GM15510 (cell line): ENCODE measurements around the gene BMP2K.

ENCODE experiments used
- POLR2A ChIP-seq: IDR thresholded peaks from 3 replicates; pipeline ENCODE4 v1.6.1; 2011; ENCODE audit warnings: borderline replicate concordance; ENCODE audit not compliant: insufficient read length; ENCODE audit errors: extremely low read depth

The BMP2K gene

DNA sequence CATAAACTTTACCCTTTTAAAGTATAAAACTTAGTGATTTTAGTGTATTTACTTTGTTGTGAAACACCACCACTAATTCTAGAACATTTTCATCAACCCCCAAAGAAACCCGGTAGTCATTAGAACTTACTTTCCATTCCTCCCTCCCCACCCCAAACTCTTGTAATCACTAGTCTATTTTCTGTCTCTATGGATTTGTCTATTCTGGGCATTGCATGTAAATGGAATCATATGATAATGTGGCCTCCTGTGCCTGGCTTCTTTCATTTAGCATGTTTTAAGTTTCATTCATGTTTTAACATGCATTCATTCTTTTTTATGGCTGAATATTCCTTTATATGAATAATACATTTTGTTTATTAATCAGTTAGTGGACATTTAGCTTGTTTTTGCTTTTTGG, 27.8 kb downstream of the BMP2K start:
- TF ChIP-seq POLR2A, result no peak

DNA sequence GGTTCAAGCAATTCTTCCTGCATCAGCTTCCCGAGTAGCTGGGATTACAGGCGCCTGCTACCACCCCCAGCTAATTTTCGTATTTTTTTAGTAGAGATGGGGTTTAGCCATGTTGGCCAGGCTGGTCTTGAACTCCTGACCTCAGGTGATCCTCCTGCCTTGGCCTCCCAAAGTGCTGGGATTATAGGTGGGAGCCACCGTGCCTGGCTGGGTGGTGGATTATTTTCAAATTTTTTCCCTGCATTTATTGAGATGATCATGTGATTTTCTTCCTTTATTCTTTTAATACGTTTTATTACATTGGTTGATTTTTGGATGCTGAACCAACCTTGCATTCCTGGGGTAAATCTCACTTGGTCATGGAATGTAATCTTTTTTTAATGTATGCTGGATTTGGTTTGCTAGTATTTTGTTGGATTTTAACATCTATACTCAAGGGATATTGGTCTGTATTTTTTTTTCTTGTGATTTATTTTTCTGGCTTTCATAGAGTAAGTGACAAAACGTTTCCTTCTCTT, 30.9 kb downstream of the BMP2K start:
- no peak for TF ChIP-seq POLR2A

DNA sequence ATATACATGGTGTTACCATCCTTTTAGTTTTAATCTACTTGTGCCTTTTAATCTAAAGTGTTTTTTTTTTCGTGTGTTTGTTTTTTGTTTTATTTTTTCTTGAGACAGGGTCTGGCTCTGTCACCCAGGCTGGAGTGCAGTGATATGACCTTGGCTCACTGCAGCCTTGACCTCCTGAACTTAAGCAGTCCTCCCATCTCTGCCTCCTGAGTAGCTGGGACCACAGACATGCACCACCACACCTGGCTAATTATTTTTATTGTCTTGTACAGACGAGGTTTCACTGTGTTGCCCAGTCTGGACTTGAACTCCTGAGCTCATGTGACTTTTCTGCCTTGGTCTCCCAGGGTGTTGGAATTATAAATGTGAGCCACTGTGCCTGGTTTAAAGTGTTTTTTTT, 33.1 kb downstream of the BMP2K start:
- TF ChIP-seq POLR2A, result no peak

DNA sequence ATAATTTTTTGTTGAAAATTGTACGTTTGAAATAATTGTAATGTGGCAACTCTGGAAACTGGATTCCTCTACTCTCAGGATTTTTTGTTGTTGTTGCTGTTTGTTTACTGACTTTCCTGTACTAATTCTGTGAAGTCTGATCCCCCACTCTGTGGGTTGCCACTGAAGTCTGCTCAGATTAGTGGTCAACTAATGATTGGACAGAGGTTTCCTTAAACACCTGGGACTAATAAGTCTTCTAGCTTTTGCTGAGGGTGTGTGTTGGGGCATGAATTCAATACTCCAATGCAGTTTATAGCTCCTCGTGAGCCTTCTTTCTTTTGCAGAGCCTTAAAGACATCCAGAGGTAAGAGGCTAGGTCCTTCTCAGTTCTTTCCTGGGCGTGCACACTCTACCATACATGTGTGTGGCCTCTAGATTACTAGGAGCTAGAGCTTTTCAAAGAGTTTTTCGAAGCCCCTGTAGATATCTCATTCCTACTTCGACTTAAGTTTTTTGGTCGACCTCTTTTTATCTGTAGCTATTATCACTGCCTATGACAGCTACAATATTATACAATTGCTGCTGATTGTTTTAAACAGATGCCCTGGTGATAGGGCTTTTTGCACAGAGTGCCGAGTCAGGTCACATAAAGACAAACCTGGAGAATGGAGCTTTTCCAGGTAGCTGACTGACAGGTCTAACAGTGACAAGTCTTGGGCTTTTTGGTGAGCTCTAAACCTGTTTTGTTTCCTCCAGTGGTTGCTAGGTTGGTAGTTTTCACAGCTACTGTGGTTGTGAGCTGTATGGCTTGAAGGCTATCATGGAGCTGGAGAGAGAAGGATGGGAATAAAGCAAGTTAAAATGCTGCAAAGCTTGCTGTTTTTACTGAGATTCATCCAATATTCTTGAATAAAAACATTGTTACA, 34.0 kb downstream of the BMP2K start:
- no peak for TF ChIP-seq POLR2A

DNA sequence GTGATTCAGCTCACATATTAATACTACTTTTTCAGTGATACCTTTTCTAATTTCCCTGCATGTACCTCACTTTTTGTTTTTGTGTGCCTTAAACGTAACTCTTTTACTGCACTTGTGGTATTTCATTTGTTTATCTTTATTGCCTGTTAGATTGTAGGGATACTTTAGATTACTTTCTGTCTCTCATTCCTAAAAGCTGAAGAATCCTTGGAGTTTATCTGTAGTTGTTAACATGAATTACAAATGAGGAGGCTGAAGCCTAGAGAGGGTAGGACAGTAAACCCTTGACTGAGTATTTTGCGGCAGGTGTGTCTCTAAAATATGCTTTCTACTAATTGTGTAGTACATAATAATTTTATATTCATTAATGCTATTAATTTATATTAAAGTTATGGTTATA, 34.9 kb downstream of the BMP2K start:
- TF ChIP-seq POLR2A, result no peak

DNA sequence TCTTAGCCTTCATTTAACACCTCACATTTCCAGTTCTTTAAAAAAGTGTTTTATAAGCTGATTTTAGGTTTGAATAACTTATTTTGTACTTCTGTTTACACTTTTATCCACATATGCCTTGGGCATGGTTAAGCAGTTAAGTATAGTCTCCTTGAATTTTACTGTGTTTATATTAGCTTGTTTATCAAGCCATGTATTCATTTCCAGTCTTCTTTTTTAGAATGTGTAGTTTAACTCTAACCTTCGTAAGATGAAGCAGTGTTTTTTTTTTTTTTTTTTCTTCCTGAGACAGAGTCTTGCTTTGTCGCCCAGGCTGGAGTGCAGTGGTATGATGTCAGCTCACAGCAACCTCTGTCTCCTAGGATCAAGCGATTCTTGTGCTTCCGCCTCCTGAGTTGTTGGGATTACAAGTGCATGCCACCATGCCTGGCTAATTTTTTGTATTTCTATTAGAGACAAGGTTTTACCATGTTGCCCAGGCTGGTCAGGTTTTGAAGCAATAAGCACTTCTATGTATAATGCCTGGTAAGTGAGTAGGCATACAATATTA, 42.5 kb downstream of the BMP2K start:
- TF ChIP-seq POLR2A, result no peak

DNA sequence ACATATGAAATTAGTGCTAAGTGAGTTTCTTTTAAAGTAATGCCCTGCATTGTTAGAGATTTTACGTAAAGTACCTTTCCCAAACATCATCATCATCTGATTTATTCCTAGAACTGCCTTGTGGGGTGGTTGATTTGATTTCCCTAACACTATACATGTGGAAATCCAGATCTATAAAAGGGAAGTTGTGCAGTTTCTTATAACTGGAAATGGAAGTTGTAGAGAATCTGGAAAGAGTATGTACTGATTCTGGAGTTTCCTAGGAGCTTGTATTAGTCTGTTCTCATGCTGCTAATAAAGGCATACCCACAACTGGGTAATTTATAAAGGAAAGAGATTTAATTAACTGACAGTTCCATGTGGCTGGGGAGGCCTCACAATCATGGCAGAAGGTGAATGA, 47.9 kb downstream of the BMP2K start:
- no peak for TF ChIP-seq POLR2A

DNA sequence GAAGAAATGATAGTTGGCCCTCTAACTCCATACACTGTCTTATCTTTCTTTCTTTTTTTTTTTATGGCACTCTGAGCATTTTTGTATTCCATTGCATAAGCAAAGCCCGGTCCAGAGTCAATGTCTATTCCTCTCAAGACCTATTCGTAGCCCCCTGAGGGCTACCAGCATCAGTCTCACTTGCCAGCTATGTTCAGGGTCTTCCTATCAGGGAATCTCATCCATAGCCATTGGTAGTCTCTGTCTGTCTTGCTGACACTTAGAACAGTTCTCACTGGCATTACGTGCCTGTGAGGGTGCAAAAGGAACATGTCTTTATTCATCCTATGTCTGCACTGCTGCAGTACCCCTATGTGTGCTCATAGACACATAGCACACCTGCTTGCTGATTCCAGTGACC, 51.0 kb downstream of the BMP2K start:
- TF ChIP-seq POLR2A, result no peak

DNA sequence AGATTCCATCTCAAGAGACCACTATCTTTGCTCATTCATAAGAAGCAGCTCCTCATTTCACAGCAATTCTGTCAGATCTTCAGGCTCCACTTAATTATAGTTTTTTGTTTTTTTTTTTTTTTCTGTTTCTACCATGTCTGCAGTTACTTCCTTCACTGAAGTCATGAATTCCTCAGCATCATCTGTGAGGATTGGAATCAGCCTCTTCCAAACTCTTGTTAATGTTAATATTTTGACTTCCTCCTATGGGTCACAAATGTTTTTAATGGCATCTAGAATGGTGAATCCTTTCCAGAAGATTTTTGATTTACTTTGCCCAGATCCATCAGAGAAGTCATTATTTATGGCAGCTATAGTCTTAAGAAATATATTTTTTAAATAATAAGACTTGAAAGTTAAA, 53.1 kb downstream of the BMP2K start:
- TF ChIP-seq POLR2A, result no peak

DNA sequence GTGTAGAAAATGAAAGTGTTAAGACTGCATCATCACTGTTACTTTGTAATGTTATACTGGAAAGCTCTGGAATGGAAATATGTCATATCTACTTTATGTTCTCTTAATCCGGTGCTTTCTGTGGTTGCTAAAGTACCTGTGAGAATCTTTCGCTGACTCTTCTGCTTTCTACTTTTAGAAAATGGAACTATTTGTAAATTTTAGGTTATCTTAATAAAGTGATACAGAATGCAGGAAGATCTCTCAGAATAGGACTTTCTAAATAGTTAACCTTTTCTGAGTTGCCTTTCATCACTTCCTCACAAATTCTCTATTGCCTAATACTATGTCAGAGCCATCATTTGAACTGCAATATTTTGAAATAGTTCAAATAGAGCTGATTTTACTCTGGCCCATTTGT, 69.3 kb downstream of the BMP2K start:
- TF ChIP-seq POLR2A, result no peak

DNA sequence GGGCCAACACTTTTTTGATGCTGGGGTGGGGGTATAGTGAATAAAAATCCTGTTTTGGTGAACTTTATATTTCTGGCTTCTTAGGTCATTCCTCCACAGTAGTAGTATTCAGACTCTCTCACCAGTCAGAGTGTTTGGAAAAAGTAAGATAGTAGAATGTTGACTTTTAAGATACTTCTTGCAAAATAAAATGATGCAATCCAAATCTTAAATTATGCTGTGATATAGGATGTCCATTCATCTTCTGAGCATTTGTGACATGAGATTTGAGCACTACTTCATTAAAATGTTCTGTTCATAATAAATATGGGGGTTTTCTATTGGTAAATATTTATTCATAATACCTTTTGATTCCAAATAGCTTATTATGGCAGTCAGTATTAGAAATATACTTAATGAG, 70.1 kb downstream of the BMP2K start:
- no peak for TF ChIP-seq POLR2A

DNA sequence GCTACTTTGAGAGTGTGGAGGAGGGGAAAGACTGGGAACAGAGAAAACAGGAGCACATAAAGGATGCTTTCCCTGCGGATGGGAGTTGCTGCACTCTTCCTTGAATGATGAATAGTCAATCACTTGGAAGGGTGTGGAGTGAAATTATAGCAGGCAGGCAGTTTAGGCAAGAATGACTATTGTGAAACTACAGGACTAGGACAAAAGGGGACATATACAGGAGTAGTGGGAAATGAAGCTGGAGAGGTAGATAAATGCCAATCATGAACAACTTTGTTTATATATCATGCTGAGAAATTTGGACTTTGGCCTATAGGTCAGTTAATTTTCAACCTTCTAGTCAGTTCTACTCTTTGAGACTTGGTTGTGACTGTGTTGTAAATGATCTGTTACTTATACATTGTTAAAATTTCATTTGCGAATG, 86.2 kb downstream of the BMP2K start:
- no peak for TF ChIP-seq POLR2A

DNA sequence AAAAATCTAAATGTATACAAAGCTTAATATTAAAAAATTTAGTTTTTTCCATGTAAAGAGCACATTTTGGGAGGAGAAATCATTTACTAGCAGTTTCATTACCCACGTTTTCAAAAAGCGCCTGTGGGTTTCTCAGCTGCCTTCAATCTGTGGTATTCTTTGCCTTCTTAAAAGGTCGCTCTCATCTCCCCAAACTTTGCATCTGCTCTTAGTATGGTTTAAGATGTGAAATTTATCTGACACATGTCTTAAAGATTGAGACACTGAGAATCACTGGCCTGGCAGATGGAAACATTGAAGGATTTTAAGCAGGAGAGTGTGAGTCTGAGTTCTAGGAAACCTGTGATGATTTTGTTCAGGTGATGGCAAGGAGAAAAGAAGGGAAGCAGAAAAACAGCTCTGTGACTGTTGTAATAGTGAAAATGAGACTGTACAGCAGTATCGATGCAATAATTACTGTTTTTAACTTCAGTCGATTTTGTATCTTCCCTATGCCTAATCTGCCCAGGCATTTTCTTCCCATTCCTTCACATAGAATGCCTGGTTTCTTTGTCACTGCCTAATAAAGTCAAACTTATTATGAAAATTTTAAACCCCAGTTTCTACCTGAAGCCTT, 87.2 kb downstream of the BMP2K start:
- no peak for TF ChIP-seq POLR2A

DNA sequence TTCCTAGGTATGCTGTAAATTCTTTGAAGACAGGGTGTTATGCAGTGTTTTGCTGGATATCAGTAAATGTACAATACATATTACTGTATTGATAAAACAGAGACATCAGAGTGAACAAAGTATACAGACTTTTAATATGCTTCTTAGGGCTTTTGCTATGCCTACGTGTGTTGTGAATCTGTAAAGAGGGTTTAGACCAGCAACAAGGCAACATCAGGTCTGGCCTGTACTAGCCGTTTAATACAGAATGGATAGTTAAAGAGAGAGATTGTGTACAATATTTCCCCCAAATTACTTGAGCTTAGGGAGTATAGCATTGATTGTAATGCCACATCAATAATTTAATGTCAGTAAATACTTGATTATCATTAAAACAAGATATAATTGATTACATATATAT, 87.8 kb downstream of the BMP2K start:
- TF ChIP-seq POLR2A, result no peak

DNA sequence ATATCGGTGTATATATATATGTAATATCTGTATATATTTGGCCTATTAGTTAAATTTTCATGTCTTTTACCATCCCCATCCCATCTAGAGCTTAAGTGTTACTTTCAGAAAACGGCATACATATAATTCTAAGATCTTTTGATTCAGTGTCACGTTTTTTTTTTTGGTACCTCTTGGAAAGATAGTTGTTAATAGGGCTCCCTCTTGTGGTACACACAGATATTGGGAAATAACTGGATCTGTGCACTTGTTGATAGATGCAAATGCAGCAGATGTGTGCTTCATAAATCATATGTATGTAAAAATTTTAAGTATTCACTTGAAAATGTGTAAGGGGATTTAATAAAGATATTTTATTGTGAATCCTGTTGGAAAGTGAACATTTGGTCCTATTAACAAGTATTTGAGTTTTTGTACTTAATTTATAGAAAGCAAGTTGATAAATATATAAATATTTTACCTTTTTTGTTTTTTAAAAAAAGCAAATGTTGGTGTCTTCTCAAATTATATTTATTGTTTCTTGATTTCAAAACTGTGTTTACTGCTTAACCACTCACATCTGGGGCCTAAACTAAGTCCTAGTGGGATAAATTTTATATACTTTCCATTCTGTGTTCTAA, 88.4 kb downstream of the BMP2K start:
- TF ChIP-seq POLR2A, result no peak
